GM18508 (cell line): ENCODE measurements around the gene RPS19BP1.

Source experiments
- ATAC-seq: cut with Tn5 transposase; IDR thresholded peaks from one replicate; pipeline ENCODE4 v1.9.1; 2021; ENCODE audit warnings: moderate number of reproducible peaks; ENCODE audit not compliant: insufficient read depth, unreplicated experiment

The RPS19BP1 gene

DNA sequence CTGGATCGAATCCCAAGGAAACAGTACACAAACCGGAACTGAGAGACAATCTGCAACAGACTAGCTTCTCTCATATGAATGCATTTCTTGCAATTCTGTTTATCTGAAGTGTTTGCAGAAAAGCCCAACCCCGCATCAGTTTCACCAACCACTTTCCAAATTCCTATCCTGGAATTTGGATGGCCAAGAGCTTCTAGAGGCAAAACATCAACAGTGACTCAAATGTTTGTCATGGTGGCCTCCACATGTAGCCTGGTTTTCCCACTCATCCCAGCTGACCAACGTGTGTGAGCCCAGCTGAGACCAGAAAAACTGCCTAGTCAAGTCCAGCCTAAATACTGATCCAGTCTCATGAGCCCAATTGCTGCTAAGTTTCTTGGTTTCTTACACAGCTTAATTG is 38.8 kb downstream of the RPS19BP1 start:
- ATAC-seq = no peak

DNA sequence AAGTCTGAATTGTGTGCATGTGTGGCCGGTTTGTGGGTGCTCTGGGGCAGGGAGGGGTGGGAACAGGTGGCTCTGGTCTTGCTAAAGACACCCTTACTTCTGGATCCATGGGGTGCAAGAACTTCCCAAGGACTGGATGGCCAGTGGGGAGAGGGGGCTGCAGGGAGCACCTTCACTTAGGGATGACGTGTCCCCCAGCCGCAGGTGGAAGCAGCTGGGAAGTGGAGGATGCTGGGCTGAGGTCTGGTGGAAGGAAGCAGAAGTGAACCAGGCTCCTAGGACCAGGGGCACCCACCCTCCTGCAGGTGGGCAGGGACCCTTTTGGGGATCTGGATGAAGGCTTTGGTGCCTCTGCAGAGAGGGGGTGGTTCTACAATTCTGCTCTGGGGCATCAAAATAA is 40.4 kb downstream of the RPS19BP1 start:
- ATAC-seq = no peak

DNA sequence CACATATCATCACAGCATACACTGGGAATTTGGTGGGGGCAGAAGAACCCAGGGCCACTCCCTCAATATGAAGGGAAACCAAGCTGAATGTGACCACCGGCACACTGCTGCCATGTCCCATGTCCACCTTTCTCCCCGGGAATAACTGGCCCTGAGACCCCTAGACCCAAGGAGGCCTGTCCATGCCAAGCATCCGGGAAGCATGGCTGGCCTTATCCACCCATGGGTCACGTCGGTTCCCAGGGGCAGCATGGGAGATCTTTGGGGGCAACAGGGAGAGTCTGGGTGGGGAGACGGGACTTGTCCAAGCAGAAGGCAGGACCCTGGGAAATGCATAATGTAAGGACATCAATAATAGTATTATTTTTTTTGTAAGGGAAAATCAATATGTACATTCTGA is 40.9 kb downstream of the RPS19BP1 start:
- ATAC-seq = no peak

DNA sequence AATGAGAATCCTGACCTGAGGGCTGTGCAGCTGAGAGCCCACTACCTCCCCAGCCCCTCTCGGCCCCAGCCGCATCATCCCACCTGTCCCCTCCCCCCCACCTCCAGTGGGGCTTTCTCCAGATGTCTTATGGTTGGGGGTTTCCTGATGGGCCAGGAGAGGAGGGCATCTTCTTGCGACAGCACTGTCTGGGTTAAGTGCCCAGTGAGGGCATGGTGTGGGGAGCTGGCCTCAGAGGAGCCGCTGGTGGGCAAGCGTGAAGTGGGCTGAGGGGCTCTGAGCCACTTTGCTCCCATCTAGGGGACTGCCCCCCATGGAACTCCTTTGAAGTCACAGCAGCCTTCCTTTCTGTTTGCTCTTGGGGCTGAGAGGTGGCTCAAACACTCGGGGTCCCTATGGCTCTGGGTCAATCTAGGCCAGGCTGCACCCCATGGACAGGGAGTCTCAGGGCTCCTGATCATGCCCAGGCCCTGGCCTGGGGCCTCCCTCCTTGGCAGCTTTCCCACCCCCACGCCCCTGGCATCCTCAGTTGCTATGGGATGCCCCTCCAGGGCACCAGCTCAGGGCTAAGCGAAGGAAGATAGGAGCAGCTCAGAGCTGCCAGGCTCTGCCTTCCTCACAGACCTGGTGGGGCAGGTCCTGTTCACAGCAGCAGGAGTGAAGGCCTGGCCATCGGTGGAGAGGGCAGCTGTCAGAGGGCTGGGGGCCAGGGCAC is 41.4 kb downstream of the RPS19BP1 start:
- ATAC-seq = no peak

DNA sequence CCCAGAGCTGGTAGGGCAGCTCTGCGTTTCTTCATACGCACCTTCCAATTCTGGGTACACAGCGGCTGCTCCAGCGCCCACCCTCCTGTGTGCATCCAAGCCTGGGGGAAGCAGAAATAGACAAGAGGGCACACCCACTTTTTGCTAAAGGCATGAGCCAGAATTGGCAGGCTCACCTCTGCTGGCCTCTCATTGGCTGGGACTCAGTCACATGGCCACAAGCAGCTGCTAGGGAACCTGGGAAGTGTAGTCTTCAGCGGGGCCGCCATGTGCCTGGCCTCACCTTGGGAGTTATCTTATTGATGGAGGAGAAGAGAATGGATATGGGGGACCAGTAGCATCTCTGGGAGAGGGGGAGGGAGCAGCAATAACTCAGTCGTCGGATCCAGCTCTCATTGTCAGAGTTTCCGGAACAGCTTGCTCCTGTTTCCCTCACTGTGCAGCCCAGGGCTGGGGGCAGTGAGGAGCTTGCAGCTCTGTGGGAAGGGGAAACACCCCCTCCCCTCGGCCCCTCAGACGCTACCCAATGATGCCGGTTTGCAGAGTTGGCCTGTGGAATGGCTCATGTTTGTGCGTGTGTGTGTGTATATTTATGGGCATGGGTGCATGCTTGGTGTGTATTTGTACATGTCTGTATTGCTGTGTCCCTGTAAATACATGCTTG is 42.3 kb downstream of the RPS19BP1 start:
- ATAC-seq = no peak

DNA sequence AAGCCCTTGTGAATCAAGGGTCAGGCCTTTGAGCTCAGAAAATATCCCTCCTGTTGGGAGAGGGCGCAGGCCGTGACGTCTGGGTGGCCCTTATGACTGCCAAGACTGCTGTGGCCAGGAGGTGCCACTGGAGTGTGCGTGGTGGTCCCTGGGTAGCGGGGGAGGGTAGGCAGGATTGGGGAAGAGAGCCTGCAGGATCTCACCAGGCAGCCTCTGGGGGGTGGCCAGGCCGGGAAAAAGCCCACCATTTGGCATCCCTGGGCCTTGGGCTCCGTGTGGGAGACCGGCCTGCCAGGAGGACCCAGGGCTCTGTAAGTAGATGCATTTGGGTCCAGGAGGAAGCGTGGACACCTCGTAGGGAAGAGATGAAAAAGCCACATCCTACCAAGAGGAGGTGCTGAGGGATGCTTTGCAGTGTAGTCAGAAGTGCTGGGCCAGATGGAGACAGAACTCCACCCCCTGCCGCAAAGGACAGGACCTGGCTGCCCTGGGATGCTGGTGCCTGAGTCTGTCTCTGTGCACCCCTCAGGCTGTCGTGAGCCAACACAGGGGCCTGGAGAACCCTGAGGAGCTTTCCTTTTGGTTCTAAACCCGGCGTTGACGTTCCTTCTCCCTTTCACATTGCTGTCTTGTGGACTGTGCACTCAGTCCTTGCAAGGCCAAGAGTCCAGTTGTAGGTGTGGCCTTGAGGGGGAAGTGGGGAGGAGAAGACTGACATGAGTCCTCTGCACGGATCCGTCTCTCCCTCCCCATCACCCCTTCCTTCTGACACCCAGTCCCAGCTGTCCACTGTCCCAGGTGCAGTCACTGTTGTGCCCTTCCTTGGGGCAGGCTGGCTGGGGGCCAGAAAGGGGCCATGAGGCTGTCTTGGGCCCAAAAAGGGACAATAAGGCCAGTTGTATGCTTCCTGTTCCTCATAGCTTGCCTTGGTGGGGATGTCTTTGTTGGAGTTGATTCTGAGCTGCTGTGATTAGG is 43.2 kb downstream of the RPS19BP1 start:
- ATAC-seq = no peak

DNA sequence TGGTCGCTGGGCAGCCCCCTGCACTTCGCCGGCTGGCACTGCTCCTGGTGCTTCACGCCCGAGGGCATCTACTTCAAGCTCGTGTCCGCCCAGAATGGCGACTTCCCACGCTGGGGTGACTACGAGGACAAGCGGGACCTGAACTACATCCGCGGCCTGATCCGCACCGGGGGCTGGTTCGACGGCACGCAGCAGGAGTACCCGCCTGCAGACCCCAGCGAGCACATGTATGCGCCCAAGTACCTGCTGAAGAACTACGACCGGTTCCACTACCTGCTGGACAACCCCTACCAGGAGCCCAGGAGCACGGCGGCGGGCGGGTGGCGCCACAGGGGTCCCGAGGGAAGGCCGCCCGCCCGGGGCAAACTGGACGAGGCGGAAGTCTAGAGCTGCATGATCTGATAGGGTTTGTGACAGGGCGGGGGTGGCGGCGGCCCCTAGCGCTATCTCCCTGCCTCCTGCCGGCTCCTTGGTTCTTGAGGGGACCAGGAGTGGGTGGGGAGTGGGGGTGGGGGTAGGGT is 43.9 kb downstream of the RPS19BP1 start:
- ATAC-seq = no peak

DNA sequence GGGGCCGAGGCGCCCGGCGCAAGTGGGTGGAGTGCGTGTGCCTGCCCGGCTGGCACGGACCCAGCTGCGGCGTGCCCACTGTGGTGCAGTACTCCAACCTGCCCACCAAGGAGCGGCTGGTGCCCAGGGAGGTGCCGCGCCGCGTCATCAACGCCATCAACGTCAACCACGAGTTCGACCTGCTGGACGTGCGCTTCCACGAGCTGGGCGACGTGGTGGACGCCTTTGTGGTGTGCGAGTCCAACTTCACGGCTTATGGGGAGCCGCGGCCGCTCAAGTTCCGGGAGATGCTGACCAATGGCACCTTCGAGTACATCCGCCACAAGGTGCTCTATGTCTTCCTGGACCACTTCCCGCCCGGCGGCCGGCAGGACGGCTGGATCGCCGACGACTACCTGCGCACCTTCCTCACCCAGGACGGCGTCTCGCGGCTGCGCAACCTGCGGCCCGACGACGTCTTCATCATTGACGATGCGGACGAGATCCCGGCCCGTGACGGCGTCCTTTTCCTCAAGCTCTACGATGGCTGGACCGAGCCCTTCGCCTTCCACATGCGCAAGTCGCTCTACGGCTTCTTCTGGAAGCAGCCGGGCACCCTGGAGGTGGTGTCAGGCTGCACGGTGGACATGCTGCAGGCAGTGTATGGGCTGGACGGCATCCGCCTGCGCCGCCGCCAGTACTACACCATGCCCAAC is 44.6 kb downstream of the RPS19BP1 start:
- no peak for ATAC-seq

DNA sequence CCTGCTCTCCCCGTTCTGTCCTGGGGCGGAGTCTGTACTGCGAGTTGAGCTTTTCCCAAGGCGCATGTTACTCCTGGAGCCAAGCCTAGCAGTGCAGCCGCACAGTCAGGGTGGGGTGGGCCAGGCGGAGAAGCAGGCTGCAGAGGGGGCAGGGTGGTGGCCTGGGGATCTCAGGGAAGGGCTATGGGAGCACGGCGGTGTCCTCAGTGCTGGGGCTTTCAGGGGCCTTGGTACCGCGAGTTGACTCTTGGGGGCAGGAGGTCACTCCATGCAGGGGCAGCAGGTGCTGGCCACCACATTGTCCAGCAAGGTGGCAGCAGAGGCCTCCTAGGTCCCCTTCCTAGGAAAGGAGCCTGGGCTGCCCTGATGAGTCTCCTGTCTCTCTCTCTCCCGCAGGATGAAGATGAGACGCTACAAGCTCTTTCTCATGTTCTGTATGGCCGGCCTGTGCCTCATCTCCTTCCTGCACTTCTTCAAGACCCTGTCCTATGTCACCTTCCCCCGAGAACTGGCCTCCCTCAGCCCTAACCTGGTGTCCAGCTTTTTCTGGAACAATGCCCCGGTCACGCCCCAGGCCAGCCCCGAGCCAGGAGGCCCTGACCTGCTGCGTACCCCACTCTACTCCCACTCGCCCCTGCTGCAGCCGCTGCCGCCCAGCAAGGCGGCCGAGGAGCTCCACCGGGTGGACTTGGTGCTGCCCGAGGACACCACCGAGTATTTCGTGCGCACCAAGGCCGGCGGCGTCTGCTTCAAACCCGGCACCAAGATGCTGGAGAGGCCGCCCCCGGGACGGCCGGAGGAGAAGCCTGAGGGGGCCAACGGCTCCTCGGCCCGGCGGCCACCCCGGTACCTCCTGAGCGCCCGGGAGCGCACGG is 45.4 kb downstream of the RPS19BP1 start:
- no peak for ATAC-seq

DNA sequence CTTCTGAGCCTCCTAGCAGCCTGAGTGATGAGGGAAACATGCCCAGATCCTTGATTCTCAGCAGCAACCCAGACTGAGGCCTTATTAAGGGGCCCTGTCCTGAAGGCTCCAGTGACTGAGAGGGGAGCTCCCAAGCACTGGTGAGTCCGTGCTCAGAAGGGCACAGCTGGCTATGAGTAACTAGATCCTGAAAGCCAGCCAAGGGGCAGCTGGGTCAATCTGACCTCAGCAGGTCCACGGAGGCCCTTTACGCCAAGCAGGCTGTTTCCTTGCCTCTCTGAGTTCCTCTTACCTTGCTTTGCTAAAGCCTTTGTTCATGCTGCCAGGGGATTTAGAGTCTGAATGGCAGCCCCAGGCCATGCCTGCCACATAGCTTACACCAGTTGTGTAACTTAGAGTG is 49.8 kb downstream of the RPS19BP1 start:
- ATAC-seq = no peak

DNA sequence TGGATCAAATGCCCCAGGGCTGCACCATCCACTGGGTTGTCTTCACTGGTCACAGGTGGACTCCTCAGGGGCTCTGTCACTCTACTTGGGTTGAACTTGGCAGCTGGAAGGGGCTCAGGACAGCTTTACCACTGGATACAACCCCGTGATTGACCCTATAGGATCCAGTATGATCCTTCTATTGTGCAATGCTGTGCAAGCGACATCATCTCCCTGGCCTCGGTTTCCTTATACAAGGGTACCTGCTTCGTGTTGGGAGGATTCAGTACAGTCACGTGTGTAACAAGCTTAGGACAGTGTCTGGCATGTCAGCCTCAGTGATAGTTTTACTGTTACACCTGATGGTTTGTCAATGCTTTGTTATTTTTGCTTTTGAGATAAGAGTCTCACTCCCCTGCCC is 51.0 kb downstream of the RPS19BP1 start:
- no peak for ATAC-seq

DNA sequence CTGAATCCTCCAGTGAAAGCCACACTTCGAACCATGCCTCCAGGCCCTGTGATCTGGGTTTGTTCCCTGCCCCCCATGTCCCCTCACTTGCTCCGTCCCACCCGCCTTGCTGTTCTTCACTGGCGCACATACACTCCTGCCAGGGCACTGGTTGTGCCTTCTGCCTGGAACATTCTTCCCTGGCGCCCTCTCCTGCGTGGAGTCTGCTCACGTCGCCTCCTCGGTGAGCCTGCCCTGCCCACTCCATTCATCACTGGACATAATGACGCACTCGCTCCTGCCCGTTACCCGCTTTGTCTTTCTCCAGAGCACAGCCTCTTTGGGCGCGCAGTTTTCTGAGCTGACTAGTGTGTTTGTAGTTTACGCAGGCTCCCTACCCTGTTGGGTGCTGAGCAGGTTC is 51.5 kb downstream of the RPS19BP1 start:
- ATAC-seq = no peak

DNA sequence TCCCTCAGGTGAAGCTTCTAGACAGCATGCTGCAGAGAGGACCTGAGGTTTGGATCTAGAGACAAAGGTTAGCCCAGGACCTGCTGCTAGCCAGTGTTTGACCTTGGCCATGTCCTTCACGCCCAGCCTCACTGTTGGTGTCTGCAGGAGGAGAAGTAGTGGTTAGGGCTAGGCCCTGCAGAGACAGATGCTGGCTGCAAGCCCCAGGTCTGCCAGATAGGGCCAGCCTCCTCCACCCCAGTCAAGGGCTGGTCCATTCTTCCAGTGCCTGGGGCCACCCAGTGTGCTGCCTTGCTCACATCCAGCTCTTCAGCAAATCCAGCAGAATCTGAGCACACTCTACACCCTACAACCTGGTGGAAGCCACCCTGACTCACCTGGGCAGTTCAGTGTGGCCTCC is 52.0 kb downstream of the RPS19BP1 start:
- ATAC-seq = no peak

DNA sequence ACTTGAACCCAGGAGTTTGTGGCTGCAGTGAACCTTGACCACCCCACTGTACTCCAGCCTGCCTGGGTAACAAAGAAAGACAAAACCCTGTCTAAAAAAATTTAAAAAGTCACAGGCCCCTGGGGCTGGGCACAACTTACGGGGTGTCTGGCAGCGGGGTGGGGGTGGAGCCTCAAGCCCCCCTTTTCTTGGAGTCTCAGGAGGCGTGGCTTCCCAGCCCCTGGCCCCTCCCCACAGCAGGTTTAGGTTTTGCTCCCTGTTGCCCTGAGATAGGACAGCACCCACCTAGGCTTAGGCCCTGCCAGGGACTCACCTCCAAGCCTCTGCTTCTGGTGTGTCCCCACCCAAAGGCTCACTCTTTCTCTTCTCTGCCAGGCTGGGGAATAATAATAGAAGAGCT is 53.3 kb downstream of the RPS19BP1 start:
- ATAC-seq = no peak
